GM12878 (cell line): ENCODE results near the gene SYCP3. TPM values are rescaled to one million over a fixed set of nuclear protein-coding genes. Genes with fewer than 3 reads are reported as not detected.

Experiments used
- ATAC-seq: fragments of 200-7000 bp; cut with Tn5 transposase; 3 replicates; pipeline ENCODE4 v1.9.1; 2020; ENCODE audit warnings: mild to moderate bottlenecking, moderate library complexity
- BruUV-seq: library from RNA; stranded (reverse); fragments of 400-500 nt; replicated peaks from 2 replicates; lab custom pipeline; 2021; lab: Mats Ljungman, UMichigan
- CTCF ChIA-PET: fragments of 300-600 bp; sonication (Branson Sonifier 250); formaldehyde crosslinking; extraction: SDS; loops from one replicate; lab custom pipeline; 2021; ENCODE audit warnings: inconsistent platforms; lab: Yijun Ruan, JAX
- POLR2A ChIA-PET: fragments of 350-600 bp; formaldehyde crosslinking; extraction: SDS; loops from one replicate; lab custom pipeline; 2021; ENCODE audit warnings: inconsistent platforms; lab: Charles Lee
- RAD21 ChIA-PET: fragments of 300-600 bp; sonication (Branson Sonifier 250); formaldehyde crosslinking; loops from one replicate; lab custom pipeline; 2023; ENCODE audit warnings: antibody characterized with exemption; ENCODE audit not compliant: unreplicated experiment; lab: Charles Lee
- SMC1A ChIA-PET: fragments of 300-600 bp; sonication (Branson Sonifier 250); formaldehyde crosslinking; loops from one replicate; lab custom pipeline; 2023; ENCODE audit not compliant: unreplicated experiment, uncharacterized antibody; lab: Charles Lee
- DNase-seq: peaks from one replicate; pipeline ENCODE4 v3.0.0-alpha.2; 2011; ENCODE audit warnings: low read depth, low spot score
- FAIRE-seq: peaks from 3 replicates; lab custom pipeline; 2011; peaks lifted over from hg19 to GRCh38; lab: Jason Lieb, UNC
- H2AFZ ChIP-seq: 2 replicates; pipeline ENCODE4 v1.6.0; 2011; ENCODE audit warnings: low read depth, low read length, control low read depth; ENCODE audit not compliant: control insufficient read depth
- H3K27ac ChIP-seq: 2 replicates; pipeline ENCODE4 v1.5.1; 2011; ENCODE audit warnings: control low read depth; ENCODE audit not compliant: control insufficient read depth, insufficient read depth
- H3K27me3 ChIP-seq, 2 experiments: replicated peaks in 1 of 2; 2 replicates each; pipeline versions ENCODE4 v1.6.0 to v1.6.1; 2011; ENCODE audit warnings: low read length in 1 of 2; ENCODE audit not compliant: control insufficient read depth in 2 of 2, insufficient read depth in 2 of 2
- H3K36me3 ChIP-seq, 2 experiments: 2 replicates each; pipeline ENCODE4 v1.5.1; 2011; ENCODE audit warnings: low read length in 1 of 2; ENCODE audit not compliant: control insufficient read depth in 2 of 2, insufficient read depth in 2 of 2
- H3K4me1 ChIP-seq: 2 replicates; pipeline ENCODE4 v1.6.1; 2011; ENCODE audit warnings: mild to moderate bottlenecking, low read length, moderate library complexity, mixed read lengths; ENCODE audit not compliant: control insufficient read depth, insufficient read depth
- H3K4me2 ChIP-seq: 2 replicates; pipeline ENCODE4 v1.6.0; 2011; ENCODE audit warnings: control low read depth; ENCODE audit not compliant: control insufficient read depth, insufficient read depth
- H3K4me3 ChIP-seq: fragments of 200-600 bp; sonication (generic); 2 replicates; pipeline ENCODE4 v1.5.1; 2016
- H3K79me2 ChIP-seq: 2 replicates; pipeline ENCODE4 v1.6.0; 2011; ENCODE audit warnings: low read length; ENCODE audit not compliant: control insufficient read depth, insufficient read depth
- H3K9ac ChIP-seq: 2 replicates; pipeline ENCODE4 v1.8.0; 2011; ENCODE audit warnings: low read length, control low read depth, mixed read lengths; ENCODE audit not compliant: control insufficient read depth, insufficient read depth
- H3K9me3 ChIP-seq: replicated peaks from 3 replicates; pipeline ENCODE4 v1.5.1; 2011; ENCODE audit warnings: mild to moderate bottlenecking, low read length; ENCODE audit not compliant: control insufficient read depth, insufficient read depth
- H4K20me1 ChIP-seq: 2 replicates; pipeline ENCODE4 v1.6.0; 2011; ENCODE audit not compliant: control insufficient read depth, insufficient read depth
- BCL11A ChIP-seq: IDR thresholded peaks from 2 replicates; pipeline ENCODE4 v1.6.1; 2011; ENCODE audit warnings: low read depth, low read length
- EP300 ChIP-seq, 2 experiments: fragments of 150-350 bp in 1 of 2; IDR thresholded peaks; 2 replicates each; pipeline ENCODE4 v1.6.1; 2011 to 2012; ENCODE audit warnings: low read depth in 2 of 2, low read length in 2 of 2, borderline replicate concordance in 1 of 2, improper control_type of control experiment in 1 of 2, inconsistent platforms in 1 of 2; ENCODE audit not compliant: control insufficient read depth in 1 of 2
- FOXM1 ChIP-seq: IDR thresholded peaks from 2 replicates; pipeline ENCODE4 v1.6.1; 2012; ENCODE audit warnings: low read depth, mild to moderate bottlenecking, inconsistent platforms, low read length, moderate library complexity
- JUNB ChIP-seq: IDR thresholded peaks from 2 replicates; pipeline ENCODE4 v1.6.1; 2016; ENCODE audit warnings: antibody characterized with exemption, mild to moderate bottlenecking
- SUPT20H ChIP-seq: IDR thresholded peaks from 2 replicates; pipeline ENCODE4 v1.6.1; 2011; ENCODE audit warnings: low read depth, mild to moderate bottlenecking, low read length, moderate library complexity, borderline replicate concordance; ENCODE audit not compliant: control insufficient read depth
- YBX1 ChIP-seq: fragments of 450-650 bp; IDR thresholded peaks from 2 replicates; pipeline ENCODE4 v1.6.1; 2016; ENCODE audit warnings: antibody characterized with exemption
- ZNF217 ChIP-seq: fragments of 450-650 bp; IDR thresholded peaks from 2 replicates; pipeline ENCODE4 v1.6.1; 2017; ENCODE audit warnings: antibody characterized with exemption, mild to moderate bottlenecking
- ZNF384 ChIP-seq: IDR thresholded peaks from 2 replicates; pipeline ENCODE4 v1.6.1; 2012; ENCODE audit warnings: low read depth, mild to moderate bottlenecking, low read length, improper control_type of control experiment, borderline replicate concordance
- WGBS: methylation state at CpG from one replicate; pipeline ENCODE4 v1.1.6; 2016; ENCODE audit warnings: low lambda C conversion rate; ENCODE audit not compliant: insufficient replicate concordance, insufficient coverage; ENCODE audit errors: missing lambda C conversion rate; 5-methylcytosine and 5-hydroxymethylcytosine counted together
- in situ Hi-C: fragments of 300-500 bp; cut with MboI; formaldehyde crosslinking; loops from 9 replicates; pipeline ENCODE4 v1.14.3; 2018; ENCODE audit warnings: mixed read lengths
- intact Hi-C: fragments of 100-400 bp; cut with micrococcal nuclease; formaldehyde crosslinking; loops from one replicate; pipeline ENCODE4 v1.14.2; 2022; ENCODE audit not compliant: unreplicated experiment
- polyA plus RNA-seq, 11 experiments: library from polyadenylated mRNA; depleted of rRNA in 4 of 11; unstranded in 6 of 11; stranded (reverse) in 5 of 11; fragments of >200 nt; fragmentation: Nextera tagmentation in 4 of 11; fragmentation: Illumina TruSeq in 1 of 11; extraction: Ambion mirVana in 4 of 11; extraction: Trizol in 1 of 11; gene quantifications; 1 replicate in 1 of 11; 2 replicates in 10 of 11; pipeline versions ENCODE4 v1.2.1 to v1.2.3, GENCODE V29; 2011 to 2016; ENCODE audit warnings: inconsistent platforms in 2 of 11, missing spikeins in 2 of 11, low read depth in 1 of 11
- total RNA-seq, 4 experiments: library from RNA; depleted of rRNA in 3 of 4; stranded (reverse); fragments of >200 nt in 3 of 4; fragmentation: Illumina TruSeq in 1 of 4; extraction: Trizol in 1 of 4; gene quantifications; 2 replicates each; pipeline versions ENCODE4 v1.2.1 to v1.2.3, GENCODE V29; 2013 to 2021
- TF ChIP-seq, protein P1 (sequence below): IDR thresholded peaks from 2 replicates; pipeline ENCODE4 v1.6.1; 2011; ENCODE audit warnings: low read depth, mild to moderate bottlenecking, low read length, moderate library complexity, borderline replicate concordance; ENCODE audit errors: extremely low read depth
- TF ChIP-seq, protein P2 (sequence below): fragments of 450-650 bp; IDR thresholded peaks from 2 replicates; pipeline ENCODE4 v1.6.1; 2016; ENCODE audit warnings: mild to moderate bottlenecking, moderate library complexity, borderline replicate concordance
- TF ChIP-seq, protein P3 (sequence below): fragments of 450-650 bp; formaldehyde crosslinking; IDR thresholded peaks from 2 replicates; pipeline ENCODE4 v1.4.0; 2022; ENCODE audit warnings: mild to moderate bottlenecking, moderate library complexity

Gene SYCP3
- total and polyA plus RNA-seq, 10 of the 15 experiments (the other 5 are each of a cell fraction or from before 2014, with no cell fraction given), result 0.08 to 0.58 (median 0.21) TPM

DNA sequence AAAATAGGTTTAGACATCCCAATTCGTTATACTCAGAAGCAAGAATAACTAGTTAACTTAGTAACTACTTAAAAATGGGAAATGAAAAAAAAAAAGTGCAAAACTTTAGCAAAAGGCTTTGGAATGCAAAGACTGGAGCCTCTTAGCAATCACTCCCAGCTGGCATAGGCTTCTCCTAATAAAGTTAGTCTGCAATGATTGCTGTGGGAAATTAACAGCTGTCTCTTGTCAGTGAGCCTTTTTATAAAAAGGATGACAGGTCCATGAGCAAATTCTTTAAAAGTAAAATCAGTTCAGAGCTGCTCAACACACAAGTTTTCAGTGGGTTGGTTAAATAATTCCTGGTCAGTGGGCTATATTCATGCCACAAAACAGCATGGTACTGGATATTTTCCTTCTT is 7.4 kb upstream of the SYCP3 start (continued):
- TF ChIP-seq EP300 (IDR thresholded peaks at IDR 0.05; ENCODE audit: borderline replicate concordance in 1 of 2, control insufficient read depth in 1 of 2, low read depth in 2 of 2, low read length in 2 of 2), result no peak
- TF ChIP-seq ZNF217, result no peak

DNA sequence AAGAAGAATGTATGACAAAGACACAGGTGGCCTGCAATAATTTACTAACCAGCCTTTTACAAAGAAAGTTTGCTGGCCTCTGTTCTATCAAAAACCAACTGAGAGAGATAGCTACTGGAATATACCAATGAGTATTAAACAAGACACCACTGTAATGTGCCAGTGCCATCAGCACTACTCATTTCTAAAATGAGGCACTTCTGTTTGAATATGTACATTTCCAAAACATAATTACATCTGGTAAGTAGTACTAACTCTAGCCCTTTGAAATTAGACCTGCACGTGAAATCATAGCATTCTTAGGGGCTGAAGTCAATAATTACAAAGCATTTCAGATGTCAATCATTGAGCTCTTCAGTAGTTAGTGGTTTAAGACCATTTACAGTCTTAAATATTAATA is 6.9 kb upstream of the SYCP3 start:
- Histone ChIP-seq H3K4me3 (no peak overlapping the region), H3K36me3 (peaks cover 5 to 17% of the 10 kb centered on the region in 2 experiments), H3K27ac (no peak overlapping the region), H3K4me2 (no peak overlapping the region), H3K9ac (no peak overlapping the region), H3K9me3 (no peaks in the 10 kb centered on the region), H4K20me1 (no peaks in the 10 kb centered on the region), H3K79me2 (no peaks in the 10 kb centered on the region), H3K27me3 (no peaks in the 10 kb centered on the region), H2AFZ (no peak overlapping the region), H3K4me1 (peaks cover 17% of the 10 kb centered on the region)
- no TSS peak for BruUV-seq
- FAIRE-seq (no peak), DNase-seq (no peak), ATAC-seq (no peak)
- SMC1A ChIA-PET, result interaction anchor here (0.9 to 2.4 kb wide), 5 partner anchors 10 to 331 kb away, joined by 3 to 10 read pairs (median 3); no protein-coding TSS in a partner anchor
- in situ Hi-C loops (no loop called here), intact Hi-C loops (no loop called here)
- 93% methylated on average over 1 of the region's 1 CpG for WGBS
- RAD21 ChIA-PET, result interaction anchor here (1.2 kb wide), 1 partner anchor 94 kb away, joined by 3 read pairs; no protein-coding TSS in a partner anchor
- CTCF ChIA-PET, result interaction anchor here (1.1 to 2.4 kb wide), 4 partner anchors 10 to 84 kb away, joined by 3 to 12 read pairs (median 6); partner anchors contain the start of gene GNPTAB
- no peak for TF ChIP-seq SUPT20H
- TF ChIP-seq, protein P1, sequence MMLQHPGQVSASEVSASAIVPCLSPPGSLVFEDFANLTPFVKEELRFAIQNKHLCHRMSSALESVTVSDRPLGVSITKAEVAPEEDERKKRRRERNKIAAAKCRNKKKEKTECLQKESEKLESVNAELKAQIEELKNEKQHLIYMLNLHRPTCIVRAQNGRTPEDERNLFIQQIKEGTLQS, result no peak
- TF ChIP-seq, protein P2, sequence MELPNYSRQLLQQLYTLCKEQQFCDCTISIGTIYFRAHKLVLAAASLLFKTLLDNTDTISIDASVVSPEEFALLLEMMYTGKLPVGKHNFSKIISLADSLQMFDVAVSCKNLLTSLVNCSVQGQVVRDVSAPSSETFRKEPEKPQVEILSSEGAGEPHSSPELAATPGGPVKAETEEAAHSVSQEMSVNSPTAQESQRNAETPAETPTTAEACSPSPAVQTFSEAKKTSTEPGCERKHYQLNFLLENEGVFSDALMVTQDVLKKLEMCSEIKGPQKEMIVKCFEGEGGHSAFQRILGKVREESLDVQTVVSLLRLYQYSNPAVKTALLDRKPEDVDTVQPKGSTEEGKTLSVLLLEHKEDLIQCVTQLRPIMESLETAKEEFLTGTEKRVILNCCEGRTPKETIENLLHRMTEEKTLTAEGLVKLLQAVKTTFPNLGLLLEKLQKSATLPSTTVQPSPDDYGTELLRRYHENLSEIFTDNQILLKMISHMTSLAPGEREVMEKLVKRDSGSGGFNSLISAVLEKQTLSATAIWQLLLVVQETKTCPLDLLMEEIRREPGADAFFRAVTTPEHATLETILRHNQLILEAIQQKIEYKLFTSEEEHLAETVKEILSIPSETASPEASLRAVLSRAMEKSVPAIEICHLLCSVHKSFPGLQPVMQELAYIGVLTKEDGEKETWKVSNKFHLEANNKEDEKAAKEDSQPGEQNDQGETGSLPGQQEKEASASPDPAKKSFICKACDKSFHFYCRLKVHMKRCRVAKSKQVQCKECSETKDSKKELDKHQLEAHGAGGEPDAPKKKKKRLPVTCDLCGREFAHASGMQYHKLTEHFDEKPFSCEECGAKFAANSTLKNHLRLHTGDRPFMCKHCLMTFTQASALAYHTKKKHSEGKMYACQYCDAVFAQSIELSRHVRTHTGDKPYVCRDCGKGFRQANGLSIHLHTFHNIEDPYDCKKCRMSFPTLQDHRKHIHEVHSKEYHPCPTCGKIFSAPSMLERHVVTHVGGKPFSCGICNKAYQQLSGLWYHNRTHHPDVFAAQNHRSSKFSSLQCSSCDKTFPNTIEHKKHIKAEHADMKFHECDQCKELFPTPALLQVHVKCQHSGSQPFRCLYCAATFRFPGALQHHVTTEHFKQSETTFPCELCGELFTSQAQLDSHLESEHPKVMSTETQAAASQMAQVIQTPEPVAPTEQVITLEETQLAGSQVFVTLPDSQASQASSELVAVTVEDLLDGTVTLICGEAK, result no peak
- TF ChIP-seq ZNF384, result no peak
- TF ChIP-seq, protein P3, sequence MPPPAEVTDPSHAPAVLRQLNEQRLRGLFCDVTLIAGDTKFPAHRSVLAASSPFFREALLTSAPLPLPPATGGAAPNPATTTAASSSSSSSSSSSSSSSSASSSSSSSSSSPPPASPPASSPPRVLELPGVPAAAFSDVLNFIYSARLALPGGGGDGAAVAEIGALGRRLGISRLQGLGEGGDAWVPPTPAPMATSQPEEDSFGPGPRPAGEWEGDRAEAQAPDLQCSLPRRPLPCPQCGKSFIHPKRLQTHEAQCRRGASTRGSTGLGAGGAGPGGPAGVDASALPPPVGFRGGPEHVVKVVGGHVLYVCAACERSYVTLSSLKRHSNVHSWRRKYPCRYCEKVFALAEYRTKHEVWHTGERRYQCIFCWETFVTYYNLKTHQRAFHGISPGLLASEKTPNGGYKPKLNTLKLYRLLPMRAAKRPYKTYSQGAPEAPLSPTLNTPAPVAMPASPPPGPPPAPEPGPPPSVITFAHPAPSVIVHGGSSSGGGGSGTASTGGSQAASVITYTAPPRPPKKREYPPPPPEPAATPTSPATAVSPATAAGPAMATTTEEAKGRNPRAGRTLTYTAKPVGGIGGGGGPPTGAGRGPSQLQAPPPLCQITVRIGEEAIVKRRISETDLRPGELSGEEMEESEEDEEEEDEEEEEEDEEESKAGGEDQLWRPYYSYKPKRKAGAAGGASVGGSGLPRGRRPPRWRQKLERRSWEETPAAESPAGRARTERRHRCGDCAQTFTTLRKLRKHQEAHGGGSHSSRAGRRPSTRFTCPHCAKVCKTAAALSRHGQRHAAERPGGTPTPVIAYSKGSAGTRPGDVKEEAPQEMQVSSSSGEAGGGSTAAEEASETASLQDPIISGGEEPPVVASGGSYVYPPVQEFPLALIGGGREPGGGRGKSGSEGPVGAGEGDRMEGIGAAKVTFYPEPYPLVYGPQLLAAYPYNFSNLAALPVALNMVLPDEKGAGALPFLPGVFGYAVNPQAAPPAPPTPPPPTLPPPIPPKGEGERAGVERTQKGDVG (CRISPR knock-in tag), result no peak
- TF ChIP-seq YBX1, result no peak
- no peak for TF ChIP-seq FOXM1
- TF ChIP-seq BCL11A, result no peak
- TF ChIP-seq JUNB, result no peak
- POLR2A ChIA-PET, result no interaction called here
